B cell (primary cell): ENCODE measurements around the gene HOXD9. TPM values are rescaled to one million over a fixed set of nuclear protein-coding genes. Genes with fewer than 3 reads are reported as not detected.
A peak's percentile ranks its signal among the peaks of the same experiment; 100 is the strongest.

ENCODE experiments used
- ATAC-seq: fragments of 200-7000 bp; cut with Tn5 transposase; one replicate; pipeline ENCODE4 v1.10.0; 2021; ENCODE audit warnings: low read depth, mild to moderate bottlenecking, moderate number of reproducible peaks, moderate library complexity
- CTCF ChIA-PET: fragments of 350-600 bp; sonication (Branson Sonifier 250); formaldehyde crosslinking; loops from one replicate; lab custom pipeline; 2021; ENCODE audit warnings: antibody characterized with exemption, inconsistent platforms; lab: Charles Lee
- POLR2A ChIA-PET: fragments of 350-600 bp; sonication (Branson Sonifier 250); formaldehyde crosslinking; loops from one replicate; lab custom pipeline; 2021; ENCODE audit warnings: antibody characterized with exemption; lab: Charles Lee
- DNase-seq: peaks from one replicate; pipeline ENCODE4 v3.0.0; 2013
- H2AFZ ChIP-seq: 2 replicates; pipeline ENCODE4 v1.6.1; 2012; ENCODE audit warnings: mild to moderate bottlenecking, low read depth, low read length; ENCODE audit not compliant: insufficient read depth, poor library complexity, severe bottlenecking
- H3K27ac ChIP-seq, 2 donors: 1 replicate in 1 of 2; 2 replicates in 1 of 2; pipeline ENCODE4 v1.5.1; 2012 to 2013; ENCODE audit warnings: low read length in 2 of 2, mild to moderate bottlenecking in 2 of 2, moderate library complexity in 1 of 2
- H3K27me3 ChIP-seq, 4 experiments: fragments of 200-600 bp in 1 of 4; sonication (generic) in 1 of 4; replicated peaks in 1 of 4; 1 replicate in 2 of 4; 2 replicates in 2 of 4; pipeline versions ENCODE4 v1.6.1 to v1.7.0; 2013 to 2016; ENCODE audit warnings: low read length in 3 of 4, mild to moderate bottlenecking in 2 of 4, mixed read lengths in 1 of 4, moderate library complexity in 1 of 4; ENCODE audit not compliant: insufficient read depth in 4 of 4, control insufficient read depth in 3 of 4; ENCODE audit errors: control extremely low read depth in 1 of 4
- H3K36me3 ChIP-seq, 2 experiments: replicated peaks in 1 of 2; 1 replicate in 1 of 2; 2 replicates in 1 of 2; pipeline versions ENCODE4 v1.6.1 to v1.7.1; 2013; ENCODE audit warnings: low read length in 1 of 2; ENCODE audit not compliant: insufficient read depth in 2 of 2, control insufficient read depth in 1 of 2; ENCODE audit errors: control extremely low read depth in 1 of 2, extremely low read depth in 1 of 2
- H3K4me1 ChIP-seq, 2 donors: fragments of 200-600 bp in 1 of 2; sonication (generic) in 1 of 2; 1 replicate in 1 of 2; 2 replicates in 1 of 2; pipeline versions ENCODE4 v1.5.1 to v1.6.1; 2013 to 2017; ENCODE audit warnings: low read length in 2 of 2; ENCODE audit not compliant: control insufficient read depth in 2 of 2, insufficient read depth in 2 of 2
- H3K4me2 ChIP-seq: replicated peaks from 2 replicates; pipeline ENCODE3; 2012; ENCODE audit warnings: mild to moderate bottlenecking, low read depth, low read length; ENCODE audit not compliant: poor library complexity, severe bottlenecking
- H3K4me3 ChIP-seq, 5 experiments: fragments of 200-600 bp in 1 of 5; sonication (generic) in 1 of 5; 1 replicate in 3 of 5; 2 replicates in 2 of 5; pipeline versions ENCODE4 v1.5.1 to v1.7.0; 2011 to 2016; ENCODE audit warnings: low read length in 4 of 5, mild to moderate bottlenecking in 4 of 5, low read depth in 2 of 5, control low read depth in 1 of 5, moderate library complexity in 1 of 5; ENCODE audit not compliant: insufficient read depth in 1 of 5; ENCODE audit errors: control extremely low read depth in 1 of 5, extremely low read depth in 1 of 5
- H3K79me2 ChIP-seq: fragments of 200-600 bp; sonication (generic); one replicate; pipeline ENCODE4 v1.6.0; 2016; ENCODE audit warnings: low read length; ENCODE audit not compliant: control insufficient read depth, insufficient read depth
- H3K9ac ChIP-seq: fragments of 200-600 bp; sonication (generic); 2 replicates; pipeline ENCODE4 v1.6.1; 2017; ENCODE audit warnings: mild to moderate bottlenecking, low read length, moderate library complexity
- H3K9me3 ChIP-seq, 3 donors: one replicate each; pipeline versions ENCODE4 v1.6.1 to v1.7.1; 2013; ENCODE audit warnings: low read length in 2 of 3; ENCODE audit not compliant: control insufficient read depth in 2 of 3, insufficient read depth in 1 of 3; ENCODE audit errors: control extremely low read depth in 1 of 3
- H4K20me1 ChIP-seq: 2 replicates; pipeline ENCODE4 v1.6.0; 2012; ENCODE audit warnings: mild to moderate bottlenecking, low read length; ENCODE audit not compliant: insufficient read depth, control insufficient read depth, poor library complexity, severe bottlenecking
- H3K27ac Mint-ChIP-seq: one replicate; pipeline ENCODE4 v1.8.0; 2021; ENCODE audit warnings: mixed read lengths
- H3K27me3 Mint-ChIP-seq: one replicate; pipeline ENCODE4 v1.8.0; 2021; ENCODE audit warnings: mixed read lengths
- H3K4me1 Mint-ChIP-seq: one replicate; pipeline ENCODE4 v1.8.0; 2021; ENCODE audit warnings: mixed read lengths
- H3K4me3 Mint-ChIP-seq: one replicate; pipeline ENCODE4 v1.8.0; 2021; ENCODE audit warnings: mixed read lengths
- H3K9me3 Mint-ChIP-seq: one replicate; pipeline ENCODE4 v1.8.0; 2022; ENCODE audit warnings: mixed read lengths; ENCODE audit not compliant: insufficient read depth
- CTCF ChIP-seq: fragments of 200-600 bp; IDR thresholded peaks from one replicate; pipeline ENCODE4 v1.8.0; 2022; ENCODE audit warnings: antibody characterized with exemption, mild to moderate bottlenecking
- EZH2 ChIP-seq: IDR thresholded peaks from 2 replicates; pipeline ENCODE4 v1.6.1; 2012; ENCODE audit warnings: borderline replicate concordance, low read depth, mild to moderate bottlenecking, moderate library complexity, low read length; ENCODE audit not compliant: insufficient read depth, poor library complexity, severe bottlenecking
- WGBS: methylation state at CpG from one replicate; pipeline ENCODE4 v1.1.5; 2013; ENCODE audit warnings: missing lambda C conversion rate; ENCODE audit not compliant: insufficient coverage; 5-methylcytosine and 5-hydroxymethylcytosine counted together
- intact Hi-C: fragments of 100-400 bp; cut with micrococcal nuclease; formaldehyde crosslinking; loops from one replicate; pipeline ENCODE4 v1.10.0; 2022
- polyA plus RNA-seq: library from polyadenylated mRNA; depleted of rRNA; stranded (reverse); fragments of >200 nt; gene quantifications from 2 replicates; pipeline ENCODE4 v1.2.3, GENCODE V29; 2012
- total RNA-seq, 2 donors: library from RNA; stranded (reverse); fragments of 120-200 nt in 1 of 2; gene quantifications; 1 replicate in 1 of 2; 2 replicates in 1 of 2; pipeline versions ENCODE4 v1.2.3 to v1.2.4, GENCODE V29; 2013 to 2022

HOXD9 gene
- total and polyA plus RNA-seq, 2 donors (not counting 1 experiment from before 2014, with no cell fraction given) = not detected

GRCh38 chr2:176082824-176083751 is 39.4 kb upstream of the HOXD9 start:
- H3K4me1 Mint-ChIP-seq = peaks cover 5% of the 10 kb centered on the region
- no peak overlapping the region for H3K27ac ChIP-seq
- TF ChIP-seq CTCF (no peak), EZH2 (no peak)
- H3K27ac Mint-ChIP-seq = peak overlapping the region; percentile 11
- POLR2A ChIA-PET = no interaction called here
- no peaks in the 10 kb centered on the region for H3K36me3 ChIP-seq
- no peaks in the 10 kb centered on the region for H3K79me2 ChIP-seq
- no peak overlapping the region for H3K4me3 ChIP-seq
- peaks cover 3% of the 10 kb centered on the region for H3K9me3 Mint-ChIP-seq
- ATAC-seq (no peak), DNase-seq (peak; percentile 28)
- peaks cover 3 to 87% (median 38%) of the 10 kb centered on the region in 3 donors for H3K9me3 ChIP-seq
- peaks cover 0 to 96% (median 79%) of the 10 kb centered on the region in 4 experiments for H3K27me3 ChIP-seq
- 15% methylated on average over 63 of the region's 66 CpGs for WGBS
- intact Hi-C loops = no loop called here
- peaks cover 73% of the 10 kb centered on the region for H3K27me3 Mint-ChIP-seq
- no peak overlapping the region for H2AFZ ChIP-seq
- CTCF ChIA-PET = interaction anchor here (1.0 to 1.5 kb wide), 2 partner anchors 14 to 44 kb away, joined by 3 to 7 read pairs; no protein-coding TSS in a partner anchor
- peaks cover 7 to 24% of the 10 kb centered on the region in 2 donors for H3K4me1 ChIP-seq
- H3K4me2 ChIP-seq = no peak overlapping the region
- no peak overlapping the region for H3K9ac ChIP-seq
- no peak overlapping the region for H3K4me3 Mint-ChIP-seq
- no peaks in the 10 kb centered on the region for H4K20me1 ChIP-seq

- peaks cover 0 to 96% (median 79%) of the 10 kb centered on the region in 4 experiments for H3K27me3 ChIP-seq
- Mint-ChIP-seq H3K4me3 (no peak within 1 kb of the TSS), H3K4me1 (peaks cover 9% of the 10 kb centered on the region), H3K9me3 (no peaks in the 10 kb centered on the region), H3K27me3 (peaks cover 73% of the 10 kb centered on the region), H3K27ac (peak within 1 kb of the TSS; percentile 41)
- H3K4me1 ChIP-seq = peaks cover 13 to 26% of the 10 kb centered on the region in 2 donors
- CTCF ChIA-PET = interaction anchor here (1.5 kb wide), 1 partner anchor 13 kb away, joined by 7 read pairs; no protein-coding TSS in a partner anchor
- ATAC-seq = no peak
- POLR2A ChIA-PET = no interaction called here
- no peak within 1 kb of the TSS for H3K4me2 ChIP-seq
- H4K20me1 ChIP-seq = no peaks in the 10 kb centered on the region
- no peak within 1 kb of the TSS for H2AFZ ChIP-seq
- peaks cover 0 to 92% (median 38%) of the 10 kb centered on the region in 3 donors for H3K9me3 ChIP-seq
- intact Hi-C loops = no loop called here
- H3K4me3 ChIP-seq = no peak within 1 kb of the TSS
- H3K27ac ChIP-seq = no peak within 1 kb of the TSS
- 38% methylated on average over 15 of the region's 27 CpGs for WGBS
- DNase-seq = no peak
- H3K9ac ChIP-seq = no peak within 1 kb of the TSS
- no peaks in the 10 kb centered on the region for H3K36me3 ChIP-seq
- no peaks in the 10 kb centered on the region for H3K79me2 ChIP-seq
- TF ChIP-seq EZH2 (no peak), CTCF (no peak)
Observed at GRCh38 chr2:176083796-176084261, 38.7 kb upstream of the HOXD9 start, which contains the start of gene EVX2. Gene EVX2, minus strand, starts transcription at chr2:176083962. Its CDS starts 186 bp downstream, at chr2:176083776.
